ENCODE data around the gene HOXB8. TPM values are rescaled to one million over a fixed set of nuclear protein-coding genes. Genes with fewer than 3 reads are reported as not detected.

Gene HOXB8
- total and polyA plus RNA-seq, 10 of the 15 experiments (the other 5 are each of a cell fraction or from before 2014, with no cell fraction given), result 0.21 TPM; not detected in 9

- Histone ChIP-seq H2AFZ (ENCODE audit: control insufficient read depth, low read depth, low read length) (no peak overlapping the region), H3K36me3 (ENCODE audit: control insufficient read depth in 2 of 2, insufficient read depth in 2 of 2, low read length in 1 of 2) (no peaks in the 10 kb centered on the region), H3K4me2 (ENCODE audit: control insufficient read depth, insufficient read depth) (no peak overlapping the region), H4K20me1 (ENCODE audit: control insufficient read depth, insufficient read depth) (no peaks in the 10 kb centered on the region), H3K4me3 (no peak overlapping the region), H3K27me3 (replicated peaks in 1 of 2; ENCODE audit: control insufficient read depth in 2 of 2, insufficient read depth in 2 of 2, low read length in 1 of 2) (peaks cover 0 to 4% of the 10 kb centered on the region in 2 experiments; a peak in 1 of 4 replicates), H3K4me1 (ENCODE audit: control insufficient read depth, insufficient read depth, low read length) (peaks cover 10% of the 10 kb centered on the region), H3K27ac (ENCODE audit: control insufficient read depth, insufficient read depth) (no peak overlapping the region), H3K9ac (ENCODE audit: control insufficient read depth, insufficient read depth, low read length) (no peak overlapping the region), H3K9me3 (replicated peaks; ENCODE audit: control insufficient read depth, insufficient read depth, low read length) (no peaks in the 10 kb centered on the region), H3K79me2 (ENCODE audit: control insufficient read depth, insufficient read depth, low read length) (no peaks in the 10 kb centered on the region)
- no peak for TF ChIP-seq CEBPB (IDR thresholded peaks at IDR 0.05; ENCODE audit: borderline replicate concordance in 1 of 2, low read depth in 2 of 2, low read length in 2 of 2)
- TF ChIP-seq CBX3 (IDR thresholded peaks at IDR 0.05; ENCODE audit: borderline replicate concordance, low read depth), result no peak
- no peak for TF ChIP-seq CHD4 (IDR thresholded peaks at IDR 0.05)
- no peak for TF ChIP-seq LARP7 (IDR thresholded peaks at IDR 0.05)
- no peak for TF ChIP-seq KLF5 (IDR thresholded peaks at IDR 0.05; ENCODE audit: partially characterized antibody)
- no peak for TF ChIP-seq POLR2AphosphoS5 (IDR thresholded peaks at IDR 0.05; ENCODE audit: low read length)
- TF ChIP-seq NFXL1 (IDR thresholded peaks at IDR 0.05; ENCODE audit: borderline replicate concordance), result no peak
- no peak for TF ChIP-seq TCF7 (IDR thresholded peaks at IDR 0.05; ENCODE audit: borderline replicate concordance)
- TF ChIP-seq ATF2 (IDR thresholded peaks at IDR 0.05; ENCODE audit: low read length), result no peak
- no peak for TF ChIP-seq E2F8 (IDR thresholded peaks at IDR 0.05; ENCODE audit: low read depth, partially characterized antibody)
- no peak for TF ChIP-seq WRNIP1 (IDR thresholded peaks at IDR 0.05; ENCODE audit: borderline replicate concordance, low read depth, low read length)
- TF ChIP-seq CREB1 (IDR thresholded peaks at IDR 0.05; ENCODE audit: low read depth), result no peak
- TF ChIP-seq MTA2 (IDR thresholded peaks at IDR 0.05; ENCODE audit: low read depth), result no peak
- TF ChIP-seq FOS (IDR thresholded peaks at IDR 0.05; ENCODE audit: borderline replicate concordance, extremely low read depth, insufficient read length), result no peak
- TF ChIP-seq GABPA (IDR thresholded peaks at IDR 0.05; ENCODE audit: low read depth), result no peak
- TF ChIP-seq KDM1A (IDR thresholded peaks at IDR 0.05; ENCODE audit: borderline replicate concordance), result no peak
- ATAC-seq (no peak), DNase-seq (ENCODE audit: low read depth, low spot score) (no peak), FAIRE-seq (no peak)
- ChIA-PET CTCF (interaction anchor here (0.6 to 2.4 kb wide), 11 partner anchors 28 to 472 kb away, joined by 3 to 9 read pairs (median 4); no protein-coding TSS in a partner anchor), POLR2A (interaction anchor here (1.5 to 1.8 kb wide), 2 partner anchors 9 to 71 kb away, joined by 4 to 6 read pairs; partner anchors contain the start of gene HOXB5), RAD21 (ENCODE audit: unreplicated experiment) (interaction anchor here (0.8 to 2.2 kb wide), 10 partner anchors 17 to 504 kb away, joined by 3 to 7 read pairs (median 3); no protein-coding TSS in a partner anchor), SMC1A (ENCODE audit: uncharacterized antibody, unreplicated experiment) (interaction anchor here (0.7 to 1.9 kb wide), 13 partner anchors 22 to 504 kb away, joined by 3 to 11 read pairs (median 4); no protein-coding TSS in a partner anchor)
- BruUV-seq (replicated peaks), result no TSS peak
- in situ Hi-C loops (cut with MboI), result no loop called here
- 72% methylated on average over 3 of the region's 3 CpGs for WGBS (ENCODE audit: insufficient coverage, insufficient replicate concordance, low lambda C conversion rate, missing lambda C conversion rate)
- intact Hi-C loops (cut with micrococcal nuclease; ENCODE audit: unreplicated experiment), result no loop called here
Measured at GRCh38 chr17:48583708-48584222, 31.3 kb downstream of the HOXB8 start.
